Measurements from ENCODE around the gene GPER1. TPM values are rescaled to one million over a fixed set of nuclear protein-coding genes. Genes with fewer than 3 reads are reported as not detected.

GPER1 gene
- total RNA-seq, 1 experiment from 2014 or later: not detected

DNA sequence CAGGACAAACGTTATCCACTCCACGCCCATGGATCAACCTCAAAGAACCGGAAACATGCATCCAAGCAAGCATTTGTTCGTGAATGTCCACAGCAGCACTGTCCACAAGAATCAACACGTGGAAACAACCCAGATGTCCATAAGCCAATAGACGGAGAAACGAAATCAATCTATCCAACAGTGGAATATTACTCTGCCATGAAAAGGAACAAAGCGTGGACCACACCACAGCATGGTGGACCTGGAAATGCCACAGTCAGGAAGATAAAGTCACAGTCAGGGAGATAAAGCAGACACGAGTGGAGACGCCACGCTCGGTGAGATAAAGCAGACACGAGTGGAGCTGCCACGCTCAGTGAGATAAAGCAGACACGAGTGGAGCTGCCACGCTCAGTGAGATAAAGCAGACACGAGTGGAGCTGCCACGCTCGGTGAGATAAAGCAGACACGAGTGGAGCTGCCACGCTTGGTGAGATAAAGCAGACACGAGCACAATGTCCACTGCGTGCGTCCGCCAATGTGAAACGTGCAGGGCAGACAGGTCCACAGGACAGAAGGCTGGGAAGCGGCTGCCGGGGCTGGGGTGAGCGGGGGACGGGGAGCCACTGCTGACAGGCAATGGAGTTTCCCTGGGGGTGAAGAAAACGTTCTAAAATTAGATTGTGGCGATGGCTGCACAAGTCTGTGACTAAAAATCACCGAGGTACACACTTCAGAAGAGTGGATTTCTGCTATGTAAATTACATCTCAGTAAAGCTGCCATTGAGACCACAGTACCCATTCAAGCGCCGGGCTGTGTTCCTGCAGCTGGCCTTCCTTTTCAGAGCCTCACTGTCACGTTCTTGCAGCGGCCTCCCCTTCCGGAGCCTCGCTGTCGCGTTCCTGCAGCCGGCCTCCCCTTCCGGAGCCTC lies 10.6 kb downstream of the GPER1 start:
- H3K9me3 ChIP-seq (ENCODE audit: control insufficient read depth, low read depth, low read length): no peaks in the 10 kb centered on the region
- H3K23me2 ChIP-seq (ENCODE audit: insufficient read length, low read depth, low read length, poor library complexity, severe bottlenecking): no peaks in the 10 kb centered on the region
- H3K36me3 Mint-ChIP-seq (ENCODE audit: insufficient read depth in 1 of 3, low read depth in 3 of 3): peaks cover 5 to 19% (median 13%) of the 10 kb centered on the region in 3 experiments; a peak in 6 of 7 replicates
- no peak overlapping the region for H4K91ac ChIP-seq (ENCODE audit: insufficient read length, low read depth, low read length)
- no peak overlapping the region for H4K5ac ChIP-seq (ENCODE audit: insufficient read length, low read depth, low read length)
- no peaks in the 10 kb centered on the region for H3K4me1 Mint-ChIP-seq
- H3K27me3 ChIP-seq (ENCODE audit: insufficient read depth, low read length): no peaks in the 10 kb centered on the region
- no peak overlapping the region for H3T11ph ChIP-seq (ENCODE audit: low read length)
- H3K27ac Mint-ChIP-seq: no peak overlapping the region
- H3K4ac ChIP-seq (ENCODE audit: low read depth, low read length): no peak overlapping the region
- no peak overlapping the region for H2BK120ac ChIP-seq (ENCODE audit: low read depth, low read length, poor library complexity, severe bottlenecking)
- H2BK5ac ChIP-seq (ENCODE audit: insufficient read length, low read length): no peak overlapping the region
- H2BK15ac ChIP-seq (ENCODE audit: low read depth, low read length): no peak overlapping the region; the same call in 1 of the 2 replicates
- no peaks in the 10 kb centered on the region; the same call in 1 of the 2 replicates for H3K27me3 Mint-ChIP-seq (ENCODE audit: low read depth)
- no peak overlapping the region for H3K18ac ChIP-seq (ENCODE audit: insufficient read length, low read depth, low read length)
- no peak overlapping the region for H3K9ac ChIP-seq (ENCODE audit: extremely low read depth, insufficient read length, low read length)
- H3K27ac ChIP-seq (ENCODE audit: insufficient read length, low read depth, low read length): no peak overlapping the region
- H2BK20ac ChIP-seq (ENCODE audit: low read depth, low read length, poor library complexity, severe bottlenecking): no peak overlapping the region
- no CpG with 5 or more reads among the region's 43 CpGs for WGBS (ENCODE audit: extremely low coverage, insufficient read length, low lambda C conversion rate)
- H3K79me1 ChIP-seq (ENCODE audit: insufficient read depth, low read depth, low read length, poor library complexity, severe bottlenecking): peaks cover 9% of the 10 kb centered on the region
- H2AK5ac ChIP-seq (ENCODE audit: insufficient read length, low read length): no peak overlapping the region
- no peak overlapping the region for H3K56ac ChIP-seq (ENCODE audit: insufficient read length, low read depth, low read length)
- no peak overlapping the region for H3K14ac ChIP-seq (ENCODE audit: insufficient read depth, low read length)
- H3K23ac ChIP-seq (ENCODE audit: insufficient read length, low read depth, low read length): no peak overlapping the region
- no peak overlapping the region for H2AFZ ChIP-seq (ENCODE audit: low read length)
- H3K79me2 ChIP-seq (ENCODE audit: insufficient read depth, low read length): peaks cover 3% of the 10 kb centered on the region; the same call in 1 of the 2 replicates
- H3K4me3 Mint-ChIP-seq: no peak overlapping the region
- no peaks in the 10 kb centered on the region for H3K4me1 ChIP-seq (ENCODE audit: insufficient read depth, low read length)
- H2BK12ac ChIP-seq (ENCODE audit: insufficient read length, low read depth, low read length): no peak overlapping the region
- no peaks in the 10 kb centered on the region for H3K9me3 Mint-ChIP-seq
- H3K4me2 ChIP-seq (ENCODE audit: insufficient read depth, insufficient read length, low read length): no peak overlapping the region
- no peaks in the 10 kb centered on the region for H4K20me1 ChIP-seq (ENCODE audit: control insufficient read depth, insufficient read depth, insufficient read length)
- no peak overlapping the region for H4K8ac ChIP-seq (replicated peaks; ENCODE audit: insufficient read length, low read depth, low read length)
- DNase-seq: no peak
- no peak for TF ChIP-seq CTCF (conservative IDR thresholded peaks at IDR 0.05)

All from H9 (cell line).